GM12878 (cell line): Measurements from ENCODE around the gene LAMA2.

Experiments used
- CEBPB ChIP-seq, 2 experiments: fragments of 150-350 bp in 1 of 2; IDR thresholded peaks; 2 replicates each; pipeline ENCODE4 v1.6.1; 2012 to 2014; ENCODE audit warnings: low read depth in 2 of 2, low read length in 2 of 2, borderline replicate concordance in 1 of 2, inconsistent platforms in 1 of 2
- EGR1 ChIP-seq, 2 experiments: IDR thresholded peaks; 1 replicate in 1 of 2; 2 replicates in 1 of 2; pipeline ENCODE4 v1.6.1; 2011 to 2012; ENCODE audit warnings: low read depth in 2 of 2, low read length in 2 of 2, borderline replicate concordance in 1 of 2, mild to moderate bottlenecking in 1 of 2, moderate library complexity in 1 of 2
- EP300 ChIP-seq, 2 experiments: fragments of 150-350 bp in 1 of 2; IDR thresholded peaks; 2 replicates each; pipeline ENCODE4 v1.6.1; 2011 to 2012; ENCODE audit warnings: low read depth in 2 of 2, low read length in 2 of 2, borderline replicate concordance in 1 of 2, improper control_type of control experiment in 1 of 2, inconsistent platforms in 1 of 2; ENCODE audit not compliant: control insufficient read depth in 1 of 2
- ZNF274 ChIP-seq: IDR thresholded peaks from one replicate; pipeline ENCODE4 v1.8.0; 2011; ENCODE audit not compliant: insufficient read length, insufficient read depth

- no peak for TF ChIP-seq ZNF274
- TF ChIP-seq CEBPB (IDR thresholded peaks at IDR 0.05; ENCODE audit: borderline replicate concordance in 1 of 2, low read depth in 2 of 2, low read length in 2 of 2): no peak
- TF ChIP-seq EP300 (IDR thresholded peaks at IDR 0.05; ENCODE audit: borderline replicate concordance in 1 of 2, control insufficient read depth in 1 of 2, low read depth in 2 of 2, low read length in 2 of 2): no peak
- TF ChIP-seq EGR1 (IDR thresholded peaks at IDR 0.05; ENCODE audit: borderline replicate concordance in 1 of 2, low read depth in 2 of 2, low read length in 2 of 2): no peak
Measured at GRCh38 chr6:128836761-128837160, 46.2 kb upstream of the LAMA2 start.
